Ovary (tissue), 3 donors: ENCODE measurements around the gene SUPT20H.

Source experiments
- CTCF ChIP-seq, 3 donors: fragments of 450-650 bp in 2 of 3; fragments of 200-600 bp in 1 of 3; IDR thresholded peaks; one replicate each; pipeline versions ENCODE4 v1.5.1 to v1.8.0; 2016 to 2022; ENCODE audit warnings: antibody characterized with exemption in 3 of 3, mild to moderate bottlenecking in 1 of 3
- EP300 ChIP-seq: sonication (generic); formaldehyde crosslinking; IDR thresholded peaks from one replicate; pipeline ENCODE4 v1.6.1; 2017; ENCODE audit warnings: antibody characterized with exemption
- POLR2A ChIP-seq: fragments of 450-650 bp; IDR thresholded peaks from one replicate; pipeline ENCODE4 v1.6.1; 2017; ENCODE audit warnings: antibody characterized with exemption, mild to moderate bottlenecking, moderate library complexity
- donor health status: DM: no; HTN: no; CAD: no.

- TF ChIP-seq CTCF (IDR thresholded peaks at IDR 0.05) (no peak), POLR2A (no peak), EP300 (no peak)
Measured at GRCh38 chr13:36959456-36960116, 99.9 kb downstream of the SUPT20H start.
